SU-DHL-6 (cell line): Measurements from ENCODE around the gene MEF2A.

Source experiments
- H2AFZ ChIP-seq: fragments of 200-600 bp; sonication (generic); 2 replicates; pipeline ENCODE4 v1.6.1; 2014; ENCODE audit warnings: low read depth, mild to moderate bottlenecking, moderate library complexity, mixed read lengths, antibody characterized with exemption, low read length; ENCODE audit not compliant: severe bottlenecking
- H3F3A ChIP-seq: fragments of 200-600 bp; shearing (Covaris generic); 2 replicates; pipeline ENCODE4 v1.6.0; 2016; ENCODE audit warnings: antibody characterized with exemption, mild to moderate bottlenecking; ENCODE audit not compliant: insufficient read depth
- H3K27ac ChIP-seq: fragments of 200-600 bp; sonication (generic); 2 replicates; pipeline ENCODE4 v1.5.1; 2016; ENCODE audit warnings: low read depth, mild to moderate bottlenecking, low read length, moderate library complexity, mixed read lengths
- H3K27me3 ChIP-seq: fragments of 200-600 bp; sonication (generic), shearing (Covaris generic); 2 replicates; pipeline ENCODE4 v1.6.0; 2014; ENCODE audit warnings: mild to moderate bottlenecking, low read length
- H3K36me3 ChIP-seq: fragments of 200-600 bp; sonication (generic); 2 replicates; pipeline ENCODE4 v1.6.1; 2014; ENCODE audit warnings: mild to moderate bottlenecking, low read length, mixed read lengths
- H3K4me2 ChIP-seq: fragments of 300-600, 200-600 bp; shearing (Covaris generic), sonication (generic); 2 replicates; pipeline ENCODE4 v1.6.0; 2014; ENCODE audit warnings: low read length, low read depth, mild to moderate bottlenecking; ENCODE audit not compliant: poor library complexity, severe bottlenecking
- H3K4me3 ChIP-seq: fragments of 200-600 bp; sonication (generic); 2 replicates; pipeline ENCODE4 v1.5.1; 2014; ENCODE audit warnings: antibody characterized with exemption, low read length, mild to moderate bottlenecking, mixed read lengths; ENCODE audit not compliant: insufficient read depth, poor library complexity, severe bottlenecking
- H3K79me2 ChIP-seq: fragments of 200-600 bp; sonication (generic); 2 replicates; pipeline ENCODE4 v1.6.1; 2014; ENCODE audit warnings: mild to moderate bottlenecking, low read length, moderate library complexity; ENCODE audit not compliant: insufficient read depth
- H3K9ac ChIP-seq: fragments of 200-600 bp; sonication (generic); 2 replicates; pipeline ENCODE4 v1.7.0; 2014; ENCODE audit warnings: mild to moderate bottlenecking, low read length
- H3K9me2 ChIP-seq: fragments of 200-600 bp; sonication (generic); replicated peaks from 2 replicates; pipeline ENCODE4 v1.6.1; 2014; ENCODE audit warnings: low read length; ENCODE audit not compliant: insufficient read depth
- H3K9me3 ChIP-seq: fragments of 200-600 bp; sonication (generic); 2 replicates; pipeline ENCODE4 v1.6.1; 2014; ENCODE audit warnings: low read length, mixed read lengths; ENCODE audit not compliant: insufficient read depth
- H4K20me1 ChIP-seq: fragments of 200-600 bp; sonication (generic); 2 replicates; pipeline ENCODE4 v1.6.1; 2014; ENCODE audit warnings: low read depth, mild to moderate bottlenecking, antibody characterized with exemption, low read length, moderate library complexity, mixed read lengths
- EZH2phosphoT487 ChIP-seq: fragments of 200-600 bp; sonication (generic), shearing (Covaris generic); conservative IDR thresholded peaks from 2 replicates; pipeline ENCODE4 v1.6.1; 2018; ENCODE audit warnings: mild to moderate bottlenecking, antibody characterized with exemption, low read length, moderate library complexity, mixed read lengths
- TF ChIP-seq, protein P1 (sequence below): fragments of 200-600 bp; sonication (generic); IDR thresholded peaks from one replicate; pipeline ENCODE4 v1.5.1; 2017; ENCODE audit warnings: antibody characterized with exemption, mild to moderate bottlenecking, low read length, moderate library complexity; ENCODE audit not compliant: insufficient read depth, poor library complexity, severe bottlenecking

The MEF2A gene

DNA sequence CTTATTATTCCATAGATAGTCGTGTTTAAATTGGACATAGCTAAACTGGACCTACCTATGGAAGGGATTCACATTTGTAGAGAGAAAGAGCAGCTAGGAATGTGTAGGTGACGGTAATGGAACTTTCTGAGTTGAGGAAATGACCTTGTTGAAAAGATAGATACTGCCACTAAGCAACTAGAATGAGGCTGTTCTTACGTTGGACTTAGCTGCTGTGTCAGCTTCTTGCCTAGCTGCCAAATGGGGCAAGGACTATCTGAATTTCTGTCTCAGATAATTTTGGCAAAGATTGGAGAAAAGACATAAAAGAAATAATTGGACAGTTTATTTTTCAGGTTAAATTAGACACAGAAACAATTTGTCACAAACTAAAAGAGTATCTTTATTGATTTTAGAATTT, 68.8 kb downstream of the MEF2A start:
- Histone ChIP-seq H3K9me3 (no peaks in the 10 kb centered on the region), H3K27ac (no peak overlapping the region), H3K4me3 (no peak overlapping the region), H3K27me3 (no peaks in the 10 kb centered on the region), H3K79me2 (peaks cover 32% of the 10 kb centered on the region), H3K4me2 (no peak overlapping the region), H3F3A (0 out of 2 replicates have a peak, but pooled peaks cover 4% of the 10 kb centered on the region), H2AFZ (no peak overlapping the region), H4K20me1 (no peaks in the 10 kb centered on the region), H3K36me3 (peaks cover 11% of the 10 kb centered on the region; the same call in 1 of the 2 replicates), H3K9ac (no peak overlapping the region), H3K9me2 (no peaks in the 10 kb centered on the region)
- TF ChIP-seq, protein P1, sequence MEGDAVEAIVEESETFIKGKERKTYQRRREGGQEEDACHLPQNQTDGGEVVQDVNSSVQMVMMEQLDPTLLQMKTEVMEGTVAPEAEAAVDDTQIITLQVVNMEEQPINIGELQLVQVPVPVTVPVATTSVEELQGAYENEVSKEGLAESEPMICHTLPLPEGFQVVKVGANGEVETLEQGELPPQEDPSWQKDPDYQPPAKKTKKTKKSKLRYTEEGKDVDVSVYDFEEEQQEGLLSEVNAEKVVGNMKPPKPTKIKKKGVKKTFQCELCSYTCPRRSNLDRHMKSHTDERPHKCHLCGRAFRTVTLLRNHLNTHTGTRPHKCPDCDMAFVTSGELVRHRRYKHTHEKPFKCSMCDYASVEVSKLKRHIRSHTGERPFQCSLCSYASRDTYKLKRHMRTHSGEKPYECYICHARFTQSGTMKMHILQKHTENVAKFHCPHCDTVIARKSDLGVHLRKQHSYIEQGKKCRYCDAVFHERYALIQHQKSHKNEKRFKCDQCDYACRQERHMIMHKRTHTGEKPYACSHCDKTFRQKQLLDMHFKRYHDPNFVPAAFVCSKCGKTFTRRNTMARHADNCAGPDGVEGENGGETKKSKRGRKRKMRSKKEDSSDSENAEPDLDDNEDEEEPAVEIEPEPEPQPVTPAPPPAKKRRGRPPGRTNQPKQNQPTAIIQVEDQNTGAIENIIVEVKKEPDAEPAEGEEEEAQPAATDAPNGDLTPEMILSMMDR, result no peak
- no peak for TF ChIP-seq EZH2phosphoT487

DNA sequence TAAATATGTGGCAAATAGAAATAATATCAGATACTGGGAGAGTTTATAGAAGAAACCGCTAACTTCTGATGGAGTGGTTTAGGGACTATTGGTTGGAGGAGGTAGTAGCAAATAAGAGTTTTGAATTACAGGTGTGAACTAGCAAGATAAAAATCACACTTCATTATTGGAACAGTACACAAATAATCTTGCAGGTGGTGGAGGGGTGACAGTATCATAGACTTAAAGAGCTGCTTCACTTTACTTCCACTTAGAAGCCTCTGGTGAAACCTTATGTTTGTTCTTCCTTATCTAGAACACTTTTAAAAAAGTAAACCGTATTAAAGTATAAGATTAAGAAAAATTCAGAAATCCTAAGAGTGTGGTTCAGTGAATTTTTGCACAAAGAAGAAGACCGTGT, 69.4 kb downstream of the MEF2A start:
- peaks cover 11% of the 10 kb centered on the region; the same call in 1 of the 2 replicates for H3K36me3 ChIP-seq
- no peak overlapping the region for H2AFZ ChIP-seq
- no peak overlapping the region for H3K9ac ChIP-seq
- no peaks in the 10 kb centered on the region for H3K9me3 ChIP-seq
- H3K4me3 ChIP-seq, result no peak overlapping the region
- H3K27ac ChIP-seq, result no peak overlapping the region
- H3F3A ChIP-seq, result 0 out of 2 replicates have a peak, but pooled peaks cover 2% of the 10 kb centered on the region
- no peaks in the 10 kb centered on the region for H3K27me3 ChIP-seq
- TF ChIP-seq EZH2phosphoT487, result no peak
- TF ChIP-seq, protein P1, result no peak
- no peaks in the 10 kb centered on the region for H3K9me2 ChIP-seq
- no peaks in the 10 kb centered on the region for H4K20me1 ChIP-seq
- H3K79me2 ChIP-seq, result peaks cover 36% of the 10 kb centered on the region
- no peak overlapping the region for H3K4me2 ChIP-seq

DNA sequence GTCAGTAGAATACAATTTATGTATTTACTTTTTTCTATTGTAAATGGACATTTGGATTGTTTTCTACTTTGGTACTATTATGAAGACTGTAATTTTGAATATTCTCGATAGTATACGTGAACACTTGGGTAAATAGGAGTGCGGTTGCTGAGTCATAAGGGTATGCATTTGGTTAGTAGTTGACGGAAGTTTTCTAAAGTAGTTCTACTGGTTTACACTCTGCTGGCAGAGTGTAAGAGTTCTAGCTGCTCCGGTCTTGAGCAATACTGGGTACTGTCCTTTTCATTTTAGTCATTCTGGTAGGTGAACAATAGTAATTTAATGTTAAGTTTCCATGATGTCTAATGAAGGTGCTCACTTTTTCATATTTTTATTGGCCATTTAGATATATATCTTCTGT, 70.0 kb downstream of the MEF2A start:
- TF ChIP-seq, protein P1, result no peak
- TF ChIP-seq EZH2phosphoT487, result no peak
- H3K79me2 ChIP-seq, result peaks cover 31% of the 10 kb centered on the region
- no peaks in the 10 kb centered on the region for H4K20me1 ChIP-seq
- no peaks in the 10 kb centered on the region for H3K9me3 ChIP-seq
- H3K4me3 ChIP-seq, result no peak overlapping the region
- no peak overlapping the region for H3K4me2 ChIP-seq
- no peaks in the 10 kb centered on the region for H3K27me3 ChIP-seq
- no peak overlapping the region for H3K27ac ChIP-seq
- no peaks in the 10 kb centered on the region for H3K9me2 ChIP-seq
- no peaks in the 10 kb centered on the region for H3F3A ChIP-seq
- no peak overlapping the region for H3K9ac ChIP-seq
- peaks cover 13% of the 10 kb centered on the region for H3K36me3 ChIP-seq
- H2AFZ ChIP-seq, result no peak overlapping the region
